ENCODE measurements around the gene ZMYND8. TPM values are rescaled to one million over a fixed set of nuclear protein-coding genes. Genes with fewer than 3 reads are reported as not detected.
A peak's percentile ranks its signal among the peaks of the same experiment; 100 is the strongest.

ZMYND8 gene
- total and polyA plus RNA-seq, 10 of the 15 experiments (the other 5 are each of a cell fraction or from before 2014, with no cell fraction given), result 12.9 to 54.8 (median 23.1) TPM

DNA sequence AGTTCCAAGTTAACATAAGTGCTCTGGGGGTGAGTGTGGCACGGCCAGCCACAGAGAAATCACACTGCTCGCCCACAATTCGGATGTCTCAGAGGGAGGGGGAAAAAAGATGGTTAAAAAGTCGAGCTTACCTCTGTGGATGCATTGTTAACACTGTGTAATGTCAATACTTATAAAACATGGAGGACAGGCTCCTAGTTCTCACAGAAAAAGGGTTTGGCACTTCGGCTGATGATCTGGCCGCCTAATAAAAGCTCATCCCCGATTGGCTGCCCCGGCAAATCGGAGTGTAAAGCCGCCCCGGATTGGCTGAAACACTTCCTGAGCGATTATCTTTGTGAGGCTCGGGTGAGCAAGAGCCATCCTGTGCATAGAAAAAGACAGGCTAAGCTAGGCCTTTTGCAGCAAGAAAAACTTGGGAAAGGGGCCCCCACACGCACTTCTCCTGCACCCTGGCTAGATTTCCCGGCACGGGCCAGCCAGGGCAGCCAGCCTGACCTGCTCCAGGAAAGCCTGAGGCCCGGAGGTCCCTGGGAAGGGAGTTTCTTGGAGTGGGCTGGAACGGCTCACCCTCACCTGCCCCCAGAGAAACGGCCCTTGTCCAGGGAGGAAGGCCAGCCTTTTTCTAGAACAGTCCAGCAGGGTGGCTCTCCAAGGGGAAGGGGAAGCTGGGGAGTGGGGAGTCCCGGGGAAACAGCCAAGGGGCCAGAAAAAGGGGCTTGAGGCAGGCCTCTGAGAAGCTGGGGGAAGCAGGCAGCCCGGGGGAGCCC, at the start of gene ZMYND8 (continued):
- TF ChIP-seq, protein P1, sequence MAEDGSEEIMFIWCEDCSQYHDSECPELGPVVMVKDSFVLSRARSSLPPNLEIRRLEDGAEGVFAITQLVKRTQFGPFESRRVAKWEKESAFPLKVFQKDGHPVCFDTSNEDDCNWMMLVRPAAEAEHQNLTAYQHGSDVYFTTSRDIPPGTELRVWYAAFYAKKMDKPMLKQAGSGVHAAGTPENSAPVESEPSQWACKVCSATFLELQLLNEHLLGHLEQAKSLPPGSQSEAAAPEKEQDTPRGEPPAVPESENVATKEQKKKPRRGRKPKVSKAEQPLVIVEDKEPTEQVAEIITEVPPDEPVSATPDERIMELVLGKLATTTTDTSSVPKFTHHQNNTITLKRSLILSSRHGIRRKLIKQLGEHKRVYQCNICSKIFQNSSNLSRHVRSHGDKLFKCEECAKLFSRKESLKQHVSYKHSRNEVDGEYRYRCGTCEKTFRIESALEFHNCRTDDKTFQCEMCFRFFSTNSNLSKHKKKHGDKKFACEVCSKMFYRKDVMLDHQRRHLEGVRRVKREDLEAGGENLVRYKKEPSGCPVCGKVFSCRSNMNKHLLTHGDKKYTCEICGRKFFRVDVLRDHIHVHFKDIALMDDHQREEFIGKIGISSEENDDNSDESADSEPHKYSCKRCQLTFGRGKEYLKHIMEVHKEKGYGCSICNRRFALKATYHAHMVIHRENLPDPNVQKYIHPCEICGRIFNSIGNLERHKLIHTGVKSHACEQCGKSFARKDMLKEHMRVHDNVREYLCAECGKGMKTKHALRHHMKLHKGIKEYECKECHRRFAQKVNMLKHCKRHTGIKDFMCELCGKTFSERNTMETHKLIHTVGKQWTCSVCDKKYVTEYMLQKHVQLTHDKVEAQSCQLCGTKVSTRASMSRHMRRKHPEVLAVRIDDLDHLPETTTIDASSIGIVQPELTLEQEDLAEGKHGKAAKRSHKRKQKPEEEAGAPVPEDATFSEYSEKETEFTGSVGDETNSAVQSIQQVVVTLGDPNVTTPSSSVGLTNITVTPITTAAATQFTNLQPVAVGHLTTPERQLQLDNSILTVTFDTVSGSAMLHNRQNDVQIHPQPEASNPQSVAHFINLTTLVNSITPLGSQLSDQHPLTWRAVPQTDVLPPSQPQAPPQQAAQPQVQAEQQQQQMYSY (CRISPR knock-in tag; IDR thresholded peaks at IDR 0.05), result 0 out of 2 replicates have a peak, but pooled peaks have one; percentile 42
- TF ChIP-seq ETV6 (conservative IDR thresholded peaks at IDR 0.05 in 1 of 2, IDR thresholded peaks at IDR 0.05 in 1 of 2; ENCODE audit: borderline replicate concordance in 1 of 2, low read depth in 1 of 2) (peak in 1 of 2 experiments; percentile 99; a peak in 2 of 4 replicates), RFX5 (IDR thresholded peaks at IDR 0.05; ENCODE audit: low read depth, low read length) (0 out of 2 replicates have a peak, but pooled peaks have one; percentile 54), EZH2 (IDR thresholded peaks at IDR 0.05; ENCODE audit: borderline replicate concordance, control insufficient read depth, low read depth, low read length) (no peak), TARDBP (IDR thresholded peaks at IDR 0.05; ENCODE audit: borderline replicate concordance) (no peak), NFXL1 (IDR thresholded peaks at IDR 0.05; ENCODE audit: borderline replicate concordance) (peak; percentile 33; the same call in 1 of the 2 replicates), RAD51 (IDR thresholded peaks at IDR 0.05) (peak; percentile 83; the same call in 1 of the 2 replicates), KAT2A (conservative IDR thresholded peaks at IDR 0.05; ENCODE audit: control insufficient read depth, low read depth, low read length) (no peak), NR2C1 (IDR thresholded peaks at IDR 0.05) (no peak), SMAD5 (IDR thresholded peaks at IDR 0.05; ENCODE audit: low read depth) (0 out of 2 replicates have a peak, but pooled peaks have one; percentile 24), RB1 (IDR thresholded peaks at IDR 0.05; ENCODE audit: borderline replicate concordance) (peak; percentile 49; the same call in 1 of the 2 replicates), JUNB (IDR thresholded peaks at IDR 0.05) (no peak), GATAD2B (conservative IDR thresholded peaks at IDR 0.05; ENCODE audit: low read depth) (0 out of 2 replicates have a peak, but pooled peaks have one; percentile 10), TAF1 (IDR thresholded peaks at IDR 0.05; ENCODE audit: borderline replicate concordance, low read depth, low read length) (peak; percentile 59; the same call in 1 of the 2 replicates), CHD2 (IDR thresholded peaks at IDR 0.05; ENCODE audit: borderline replicate concordance, low read depth, low read length) (peak; percentile 27; the same call in 1 of the 2 replicates), NFYA (IDR thresholded peaks at IDR 0.05; ENCODE audit: borderline replicate concordance, low read depth, low read length) (peak; percentile 69), NFYB (IDR thresholded peaks at IDR 0.05; ENCODE audit: insufficient read depth, low read depth, low read length) (peak; percentile 91), ZNF384 (IDR thresholded peaks at IDR 0.05; ENCODE audit: borderline replicate concordance, low read depth, low read length) (no peak), SPI1 (IDR thresholded peaks at IDR 0.05; ENCODE audit: borderline replicate concordance, insufficient read depth, low read depth, low read length) (no peak), WRNIP1 (IDR thresholded peaks at IDR 0.05; ENCODE audit: borderline replicate concordance, low read depth, low read length) (0 out of 2 replicates have a peak, but pooled peaks have one; percentile 32), NBN (IDR thresholded peaks at IDR 0.05) (0 out of 2 replicates have a peak, but pooled peaks have one; percentile 17)
- TF ChIP-seq, protein P2, sequence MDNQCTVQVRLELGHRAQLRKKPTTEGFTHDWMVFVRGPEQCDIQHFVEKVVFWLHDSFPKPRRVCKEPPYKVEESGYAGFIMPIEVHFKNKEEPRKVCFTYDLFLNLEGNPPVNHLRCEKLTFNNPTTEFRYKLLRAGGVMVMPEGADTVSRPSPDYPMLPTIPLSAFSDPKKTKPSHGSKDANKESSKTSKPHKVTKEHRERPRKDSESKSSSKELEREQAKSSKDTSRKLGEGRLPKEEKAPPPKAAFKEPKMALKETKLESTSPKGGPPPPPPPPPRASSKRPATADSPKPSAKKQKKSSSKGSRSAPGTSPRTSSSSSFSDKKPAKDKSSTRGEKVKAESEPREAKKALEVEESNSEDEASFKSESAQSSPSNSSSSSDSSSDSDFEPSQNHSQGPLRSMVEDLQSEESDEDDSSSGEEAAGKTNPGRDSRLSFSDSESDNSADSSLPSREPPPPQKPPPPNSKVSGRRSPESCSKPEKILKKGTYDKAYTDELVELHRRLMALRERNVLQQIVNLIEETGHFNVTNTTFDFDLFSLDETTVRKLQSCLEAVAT (IDR thresholded peaks at IDR 0.05), result 0 out of 2 replicates have a peak, but pooled peaks have one; percentile 16
- TF ChIP-seq, protein P3, sequence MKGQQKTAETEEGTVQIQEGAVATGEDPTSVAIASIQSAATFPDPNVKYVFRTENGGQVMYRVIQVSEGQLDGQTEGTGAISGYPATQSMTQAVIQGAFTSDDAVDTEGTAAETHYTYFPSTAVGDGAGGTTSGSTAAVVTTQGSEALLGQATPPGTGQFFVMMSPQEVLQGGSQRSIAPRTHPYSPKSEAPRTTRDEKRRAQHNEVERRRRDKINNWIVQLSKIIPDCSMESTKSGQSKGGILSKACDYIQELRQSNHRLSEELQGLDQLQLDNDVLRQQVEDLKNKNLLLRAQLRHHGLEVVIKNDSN (IDR thresholded peaks at IDR 0.05; ENCODE audit: borderline replicate concordance, extremely low read length, insufficient read depth, low read depth, low read length), result no peak

Measured in GM12878 (cell line).